ENCODE results near the gene VGF.
"Not testable (repeated sequence)": the region's sequence is repeated elsewhere in the genome, so short reads cannot be mapped to it uniquely, and the experiment has no call there.

The VGF gene

DNA sequence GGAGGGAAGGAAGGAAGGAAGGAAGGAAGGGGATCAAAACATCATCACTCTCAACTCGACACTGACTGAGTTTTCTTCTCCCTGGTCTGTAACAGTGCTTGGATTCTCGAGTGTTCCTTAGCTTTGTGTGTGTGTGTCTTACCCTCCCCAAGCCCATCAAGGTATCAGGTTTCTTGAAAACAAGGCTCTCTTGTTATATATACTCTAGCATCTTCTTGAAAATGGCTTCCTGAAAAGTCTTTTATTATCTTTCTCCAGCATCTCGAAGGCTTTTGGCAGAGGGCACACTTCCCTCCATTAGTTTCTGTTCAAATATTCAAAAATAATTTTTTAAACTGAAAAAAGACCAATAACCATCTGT lies 25.1 kb downstream of the VGF start:
- Histone ChIP-seq H3K9ac (ENCODE audit: low read length in 5 of 5) (peak overlapping the region in 1 of 5 donors; percentile 20), H3K36me3 (ENCODE audit: control insufficient read depth in 5 of 5, insufficient read depth in 5 of 5, low read length in 5 of 5) (no peaks in the 10 kb centered on the region), H3K27me3 (ENCODE audit: control insufficient read depth in 5 of 5, insufficient read depth in 4 of 5, low read length in 5 of 5) (peaks cover 0 to 3% (median 0%) of the 10 kb centered on the region in 5 donors), H3K4me1 (ENCODE audit: control insufficient read depth in 5 of 5, insufficient read depth in 5 of 5, low read length in 5 of 5) (peaks cover 0 to 10% (median 7%) of the 10 kb centered on the region in 5 donors), H3K9me3 (ENCODE audit: control insufficient read depth in 5 of 5, low read length in 5 of 5) (no peaks in the 10 kb centered on the region), H3K27ac (ENCODE audit: low read depth, low read length) (no peak overlapping the region), H3K4me3 (ENCODE audit: low read depth in 1 of 5, low read length in 5 of 5) (no peak overlapping the region)

DNA sequence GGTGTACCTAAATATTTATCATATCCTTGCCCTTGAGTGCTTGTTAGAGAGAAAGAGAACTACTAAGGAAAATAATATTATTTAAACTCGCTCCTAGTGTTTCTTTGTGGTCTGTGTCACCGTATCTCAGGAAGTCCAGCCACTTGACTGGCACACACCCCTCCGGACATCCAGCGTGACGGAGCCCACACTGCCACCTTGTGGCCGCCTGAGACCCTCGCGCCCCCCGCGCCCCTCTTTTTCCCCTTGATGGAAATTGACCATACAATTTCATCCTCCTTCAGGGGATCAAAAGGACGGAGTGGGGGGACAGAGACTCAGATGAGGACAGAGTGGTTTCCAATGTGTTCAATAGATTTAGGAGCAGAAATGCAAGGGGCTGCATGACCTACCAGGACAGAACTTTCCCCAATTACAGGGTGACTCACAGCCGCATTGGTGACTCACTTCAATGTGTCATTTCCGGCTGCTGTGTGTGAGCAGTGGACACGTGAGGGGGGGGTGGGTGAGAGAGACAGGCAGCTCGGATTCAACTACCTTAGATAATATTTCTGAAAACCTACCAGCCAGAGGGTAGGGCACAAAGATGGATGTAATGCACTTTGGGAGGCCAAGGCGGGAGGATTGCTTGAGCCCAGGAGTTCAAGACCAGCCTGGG lies 27.0 kb downstream of the VGF start:
- Histone ChIP-seq H3K4me1 (ENCODE audit: control insufficient read depth in 5 of 5, insufficient read depth in 5 of 5, low read length in 5 of 5) (peaks cover 0 to 10% (median 7%) of the 10 kb centered on the region in 5 donors), H3K9me3 (ENCODE audit: control insufficient read depth in 5 of 5, low read length in 5 of 5) (no peaks in the 10 kb centered on the region), H3K27me3 (ENCODE audit: control insufficient read depth in 5 of 5, insufficient read depth in 4 of 5, low read length in 5 of 5) (peaks cover 0 to 7% (median 0%) of the 10 kb centered on the region in 5 donors), H3K36me3 (ENCODE audit: control insufficient read depth in 5 of 5, insufficient read depth in 5 of 5, low read length in 5 of 5) (peaks cover 0 to 3% (median 0%) of the 10 kb centered on the region in 5 donors), H3K27ac (ENCODE audit: low read depth, low read length) (peak overlapping the region; percentile 57), H3K9ac (ENCODE audit: low read length in 5 of 5) (peak overlapping the region in 2 of 5 donors; percentile 14 to 39), H3K4me3 (ENCODE audit: low read depth in 1 of 5, low read length in 5 of 5) (peak overlapping the region in 3 of 5 donors; percentile 20 to 22 (median 22))

DNA sequence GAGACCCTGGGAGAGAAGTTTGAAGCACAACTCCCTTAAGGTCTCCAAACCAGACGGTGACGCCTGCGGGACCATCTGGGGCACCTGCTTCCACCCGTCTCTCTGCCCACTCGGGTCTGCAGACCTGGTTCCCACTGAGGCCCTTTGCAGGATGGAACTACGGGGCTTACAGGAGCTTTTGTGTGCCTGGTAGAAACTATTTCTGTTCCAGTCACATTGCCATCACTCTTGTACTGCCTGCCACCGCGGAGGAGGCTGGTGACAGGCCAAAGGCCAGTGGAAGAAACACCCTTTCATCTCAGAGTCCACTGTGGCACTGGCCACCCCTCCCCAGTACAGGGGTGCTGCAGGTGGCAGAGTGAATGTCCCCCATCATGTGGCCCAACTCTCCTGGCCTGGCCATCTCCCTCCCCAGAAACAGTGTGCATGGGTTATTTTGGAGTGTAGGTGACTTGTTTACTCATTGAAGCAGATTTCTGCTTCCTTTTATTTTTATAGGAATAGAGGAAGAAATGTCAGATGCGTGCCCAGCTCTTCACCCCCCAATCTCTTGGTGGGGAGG lies 27.6 kb downstream of the VGF start:
- H3K4me1 ChIP-seq (ENCODE audit: control insufficient read depth in 5 of 5, insufficient read depth in 5 of 5, low read length in 5 of 5) = peaks cover 0 to 10% (median 7%) of the 10 kb centered on the region in 5 donors
- no peaks in the 10 kb centered on the region for H3K9me3 ChIP-seq (ENCODE audit: control insufficient read depth in 5 of 5, low read length in 5 of 5)
- H3K36me3 ChIP-seq (ENCODE audit: control insufficient read depth in 5 of 5, insufficient read depth in 5 of 5, low read length in 5 of 5) = peaks cover 0 to 5% (median 0%) of the 10 kb centered on the region in 5 donors
- H3K27ac ChIP-seq (ENCODE audit: low read depth, low read length) = peak overlapping the region; percentile 57
- peak overlapping the region in 3 of 5 donors; percentile 14 to 39 (median 16) for H3K9ac ChIP-seq (ENCODE audit: low read length in 5 of 5)
- peaks cover 0 to 3% (median 0%) of the 10 kb centered on the region in 5 donors for H3K27me3 ChIP-seq (ENCODE audit: control insufficient read depth in 5 of 5, insufficient read depth in 4 of 5, low read length in 5 of 5)
- peak overlapping the region in 2 of 5 donors; percentile 20 to 22 for H3K4me3 ChIP-seq (ENCODE audit: low read depth in 1 of 5, low read length in 5 of 5)

DNA sequence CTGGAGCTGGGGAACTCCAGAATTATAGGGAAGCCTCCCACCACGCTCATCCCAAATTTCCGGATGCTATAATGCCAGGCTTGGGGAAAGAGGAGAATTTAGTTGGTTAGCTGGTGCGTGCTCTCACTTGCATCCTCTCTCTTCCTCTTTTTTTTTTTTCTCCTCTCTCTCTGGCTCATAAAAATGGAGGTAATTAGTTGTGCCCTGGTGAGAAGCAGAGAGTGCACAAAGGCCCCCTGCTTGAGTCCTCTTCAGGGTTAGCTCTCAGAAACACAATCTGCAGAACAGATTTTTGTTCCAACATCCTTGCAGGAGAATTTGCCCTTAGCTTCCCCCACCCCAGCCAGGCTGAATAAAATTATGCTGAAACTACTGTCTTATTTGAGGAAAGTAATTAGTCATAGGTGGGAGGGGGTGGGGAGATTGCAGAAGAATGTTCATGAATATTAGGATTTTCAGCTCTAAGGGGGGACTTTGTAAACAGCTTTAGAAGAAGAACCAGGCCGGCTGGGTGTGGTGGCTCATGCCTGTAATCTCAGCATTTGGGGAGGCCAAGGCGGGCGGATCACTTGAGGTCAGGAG lies 30.9 kb downstream of the VGF start:
- H3K27ac ChIP-seq (ENCODE audit: low read depth, low read length) = no peak overlapping the region
- H3K27me3 ChIP-seq (ENCODE audit: control insufficient read depth in 5 of 5, insufficient read depth in 4 of 5, low read length in 5 of 5) = peaks cover 0 to 11% (median 0%) of the 10 kb centered on the region in 5 donors
- H3K4me3 ChIP-seq (ENCODE audit: low read depth in 1 of 5, low read length in 5 of 5) = no peak overlapping the region
- H3K36me3 ChIP-seq (ENCODE audit: control insufficient read depth in 5 of 5, insufficient read depth in 5 of 5, low read length in 5 of 5) = peaks cover 0 to 7% (median 3%) of the 10 kb centered on the region in 5 donors
- H3K4me1 ChIP-seq (ENCODE audit: control insufficient read depth in 5 of 5, insufficient read depth in 5 of 5, low read length in 5 of 5) = peaks cover 0 to 10% (median 7%) of the 10 kb centered on the region in 5 donors
- H3K9ac ChIP-seq (ENCODE audit: low read length in 5 of 5) = no peak overlapping the region
- H3K9me3 ChIP-seq (ENCODE audit: control insufficient read depth in 5 of 5, low read length in 5 of 5) = no peaks in the 10 kb centered on the region

DNA sequence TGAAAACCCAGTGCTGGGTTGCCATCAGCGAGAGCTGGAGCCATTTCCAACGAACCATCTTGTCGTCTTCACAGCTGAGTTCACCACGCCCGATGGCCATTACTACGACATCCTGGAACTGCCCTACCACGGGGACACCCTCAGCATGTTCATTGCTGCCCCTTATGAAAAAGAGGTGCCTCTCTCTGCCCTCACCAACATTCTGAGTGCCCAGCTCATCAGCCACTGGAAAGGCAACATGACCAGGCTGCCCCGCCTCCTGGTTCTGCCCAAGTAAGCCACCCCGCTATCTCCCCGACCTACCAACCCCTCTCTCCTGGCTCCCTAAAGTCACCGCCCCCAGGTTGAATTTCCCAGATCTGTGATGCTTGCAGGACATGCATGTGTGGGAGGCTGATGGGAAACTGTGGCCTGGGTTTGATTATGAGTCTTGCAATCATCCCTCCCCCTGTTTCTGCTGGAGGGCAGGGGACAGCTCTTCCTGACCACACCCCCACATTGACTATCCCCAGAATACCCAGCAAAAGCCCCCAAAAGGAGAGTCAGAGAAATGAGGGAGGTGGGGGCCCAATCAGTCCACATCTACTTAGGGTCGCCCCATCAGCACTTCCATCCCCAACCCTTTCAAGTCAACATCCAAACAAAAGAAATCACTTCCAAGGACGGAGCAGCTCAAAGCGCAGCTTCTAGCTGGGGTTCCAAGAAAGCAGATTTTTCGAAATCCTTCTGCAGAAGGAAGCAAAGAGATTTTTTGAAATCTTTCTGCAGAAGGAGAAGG lies 31.6 kb downstream of the VGF start:
- no peak overlapping the region for H3K9ac ChIP-seq (ENCODE audit: low read length in 5 of 5)
- no peak overlapping the region for H3K4me3 ChIP-seq (ENCODE audit: low read depth in 1 of 5, low read length in 5 of 5)
- H3K27ac ChIP-seq (ENCODE audit: low read depth, low read length) = no peak overlapping the region
- peaks cover 0 to 11% (median 0%) of the 10 kb centered on the region in 5 donors for H3K27me3 ChIP-seq (ENCODE audit: control insufficient read depth in 5 of 5, insufficient read depth in 4 of 5, low read length in 5 of 5)
- H3K4me1 ChIP-seq (ENCODE audit: control insufficient read depth in 5 of 5, insufficient read depth in 5 of 5, low read length in 5 of 5) = peaks cover 0 to 10% (median 7%) of the 10 kb centered on the region in 5 donors
- H3K9me3 ChIP-seq (ENCODE audit: control insufficient read depth in 5 of 5, low read length in 5 of 5) = no peaks in the 10 kb centered on the region
- peaks cover 0 to 7% (median 3%) of the 10 kb centered on the region in 5 donors for H3K36me3 ChIP-seq (ENCODE audit: control insufficient read depth in 5 of 5, insufficient read depth in 5 of 5, low read length in 5 of 5)

DNA sequence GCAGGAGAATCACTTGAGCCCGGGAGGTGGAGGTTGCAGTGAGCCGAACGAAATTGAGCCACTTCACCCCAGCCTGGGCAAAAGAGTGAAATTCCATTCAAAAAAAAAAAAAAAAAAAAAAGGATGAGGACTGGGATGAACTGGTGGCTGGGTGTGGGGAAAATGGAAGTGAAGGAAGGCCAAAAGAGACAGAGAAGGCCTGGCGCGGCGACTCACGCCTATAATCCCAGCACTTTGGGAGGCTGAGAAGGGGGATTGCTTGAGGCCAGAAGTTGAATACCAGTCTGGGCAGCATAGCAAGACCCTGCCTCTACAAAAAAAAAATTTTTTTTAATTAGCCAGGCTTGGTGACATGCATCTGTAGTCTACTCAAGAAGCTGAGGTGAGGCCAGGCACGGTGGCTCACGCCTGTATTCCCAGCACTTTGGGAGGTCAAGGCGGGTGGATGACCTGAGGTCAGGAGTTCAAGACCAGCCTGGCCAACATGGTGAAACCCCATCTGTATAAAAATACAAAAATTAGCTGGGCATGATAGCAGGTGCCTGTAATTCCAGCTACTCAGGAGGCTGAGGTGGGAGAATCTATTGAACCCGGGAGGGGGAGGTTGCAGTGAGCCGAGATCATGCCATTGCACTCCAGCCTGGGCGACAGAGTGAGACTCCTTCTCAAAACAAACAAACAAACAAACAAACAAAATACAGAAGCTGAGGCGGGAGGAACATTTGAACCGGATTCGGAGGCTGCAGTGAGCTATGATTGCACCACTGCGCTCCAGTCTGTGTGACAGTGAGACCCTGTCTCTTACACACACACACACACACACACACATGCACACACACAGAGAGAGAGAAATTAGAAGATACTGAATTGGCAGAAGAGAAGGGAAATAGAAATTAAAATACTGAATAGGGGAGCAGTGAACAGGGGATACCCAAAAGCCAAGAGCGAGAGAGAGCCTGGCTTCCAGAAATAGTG lies 32.5 kb downstream of the VGF start:
- H3K9me3 ChIP-seq (ENCODE audit: control insufficient read depth in 5 of 5, low read length in 5 of 5); H3K27ac ChIP-seq (ENCODE audit: low read depth, low read length): not testable (repeated sequence)
- peaks cover 0 to 10% (median 7%) of the 10 kb centered on the region in 5 donors for H3K4me1 ChIP-seq (ENCODE audit: control insufficient read depth in 5 of 5, insufficient read depth in 5 of 5, low read length in 5 of 5)

DNA sequence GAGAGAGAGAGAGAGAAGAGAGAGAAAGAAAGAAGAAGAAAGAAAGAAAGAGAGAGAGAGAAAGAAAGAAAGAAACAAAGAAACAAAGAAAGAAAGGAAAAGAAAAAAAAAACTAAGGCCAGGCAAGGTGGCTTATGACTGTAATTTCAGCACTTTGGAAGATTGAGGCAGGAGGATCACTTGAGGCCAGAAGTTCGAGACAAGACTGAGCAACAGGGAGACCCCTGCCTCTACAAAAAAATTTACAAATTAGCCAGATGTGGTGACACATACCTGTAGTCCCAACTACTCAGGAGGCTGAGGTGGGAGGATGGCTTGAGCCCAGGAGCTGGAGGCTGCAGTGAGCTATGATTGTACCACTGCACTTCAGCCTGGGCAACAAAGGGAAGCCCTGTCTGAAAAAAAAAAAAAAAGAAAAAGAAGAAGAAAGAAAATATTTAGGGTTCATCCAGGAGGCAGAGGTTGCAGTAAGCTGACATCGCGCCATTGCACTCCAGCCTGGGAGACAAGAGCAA lies 35.7 kb downstream of the VGF start:
- H3K4me3 ChIP-seq (ENCODE audit: low read depth in 1 of 5, low read length in 5 of 5) = no peak overlapping the region
- no peak overlapping the region for H3K9ac ChIP-seq (ENCODE audit: low read length in 5 of 5)
- no peaks in the 10 kb centered on the region for H3K9me3 ChIP-seq (ENCODE audit: control insufficient read depth in 5 of 5, low read length in 5 of 5)
- H3K27ac ChIP-seq (ENCODE audit: low read depth, low read length) = no peak overlapping the region
- H3K36me3 ChIP-seq (ENCODE audit: control insufficient read depth in 5 of 5, insufficient read depth in 5 of 5, low read length in 5 of 5) = peaks cover 0 to 7% (median 3%) of the 10 kb centered on the region in 5 donors
- H3K27me3 ChIP-seq (ENCODE audit: control insufficient read depth in 5 of 5, insufficient read depth in 4 of 5, low read length in 5 of 5) = peaks cover 0 to 17% (median 4%) of the 10 kb centered on the region in 5 donors
- peaks cover 5 to 33% (median 27%) of the 10 kb centered on the region in 5 donors for H3K4me1 ChIP-seq (ENCODE audit: control insufficient read depth in 5 of 5, insufficient read depth in 5 of 5, low read length in 5 of 5)

More for the DNA sequence above, 32.5 kb downstream of the VGF start:
- not testable (repeated sequence) for H3K9ac ChIP-seq (ENCODE audit: low read length in 5 of 5); H3K4me3 ChIP-seq (ENCODE audit: low read depth in 1 of 5, low read length in 5 of 5); H3K36me3 ChIP-seq (ENCODE audit: control insufficient read depth in 5 of 5, insufficient read depth in 5 of 5, low read length in 5 of 5)
- H3K27me3 ChIP-seq (ENCODE audit: control insufficient read depth in 5 of 5, insufficient read depth in 4 of 5, low read length in 5 of 5) = peaks cover 0 to 11% (median 0%) of the 10 kb centered on the region in 5 donors

DNA sequence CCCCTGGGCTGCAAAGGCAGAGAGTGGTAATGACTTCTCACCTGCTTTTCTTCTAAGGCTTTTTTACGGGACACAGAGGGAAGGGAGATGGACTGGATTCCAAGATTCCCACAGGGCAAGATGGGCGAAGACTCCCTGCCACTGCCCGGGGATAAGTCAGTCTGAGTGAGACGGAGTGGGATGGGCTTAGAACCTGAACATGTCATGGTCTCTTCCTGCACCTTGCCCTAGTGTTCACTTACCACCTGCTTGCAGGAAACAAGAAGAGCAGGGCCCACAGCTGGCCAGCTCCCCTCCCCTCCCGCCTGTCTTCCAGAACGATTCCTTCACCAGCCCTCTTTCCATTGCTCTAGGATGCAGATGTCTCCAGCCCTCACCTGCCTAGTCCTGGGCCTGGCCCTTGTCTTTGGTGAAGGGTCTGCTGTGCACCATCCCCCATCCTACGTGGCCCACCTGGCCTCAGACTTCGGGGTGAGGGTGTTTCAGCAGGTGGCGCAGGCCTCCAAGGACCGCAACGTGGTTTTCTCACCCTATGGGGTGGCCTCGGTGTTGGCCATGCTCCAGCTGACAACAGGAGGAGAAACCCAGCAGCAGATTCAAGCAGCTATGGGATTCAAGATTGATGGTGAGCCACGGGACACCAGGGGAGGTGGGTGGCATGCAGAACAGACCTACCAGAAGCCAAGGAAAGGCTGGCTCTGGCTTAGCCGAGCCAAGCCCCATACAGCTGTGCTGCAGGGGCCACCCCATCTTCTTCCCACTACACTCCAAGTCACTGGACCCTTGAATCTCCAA lies 37.1 kb downstream of the VGF start:
- Histone ChIP-seq H3K4me3 (ENCODE audit: low read depth in 1 of 5, low read length in 5 of 5) (peak overlapping the region in 1 of 5 donors; percentile 11), H3K9me3 (ENCODE audit: control insufficient read depth in 5 of 5, low read length in 5 of 5) (no peaks in the 10 kb centered on the region), H3K27me3 (ENCODE audit: control insufficient read depth in 5 of 5, insufficient read depth in 4 of 5, low read length in 5 of 5) (peaks cover 0 to 17% (median 4%) of the 10 kb centered on the region in 5 donors), H3K9ac (ENCODE audit: low read length in 5 of 5) (no peak overlapping the region), H3K36me3 (ENCODE audit: control insufficient read depth in 5 of 5, insufficient read depth in 5 of 5, low read length in 5 of 5) (peaks cover 0 to 3% (median 2%) of the 10 kb centered on the region in 5 donors), H3K27ac (ENCODE audit: low read depth, low read length) (no peak overlapping the region), H3K4me1 (ENCODE audit: control insufficient read depth in 5 of 5, insufficient read depth in 5 of 5, low read length in 5 of 5) (peaks cover 7 to 40% (median 31%) of the 10 kb centered on the region in 5 donors)
